ENCODE data around the gene NHS.
"Not testable (repeated sequence)": the region's sequence is repeated elsewhere in the genome, so short reads cannot be mapped to it uniquely, and the experiment has no call there.

NHS gene

DNA sequence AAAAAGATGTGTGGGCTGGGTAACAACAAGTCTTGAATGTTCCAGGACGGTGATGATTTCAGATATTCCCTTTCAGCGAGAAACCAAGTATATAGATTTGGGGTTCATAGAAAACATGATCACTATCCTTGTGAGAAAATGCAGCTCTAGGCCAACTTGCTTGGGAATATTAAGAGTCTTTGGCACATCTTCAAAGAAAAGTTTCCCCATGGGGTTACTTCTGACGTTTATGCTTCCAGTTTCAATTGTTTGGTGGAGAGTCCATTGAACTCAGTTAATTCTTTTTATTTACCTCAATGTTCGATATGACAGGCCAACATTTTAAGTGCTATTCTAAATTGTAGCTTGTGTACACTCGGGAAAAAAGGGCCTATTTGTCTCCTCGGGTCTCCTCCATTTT, 126.7 kb downstream of the NHS start:
- DNase-seq: no peak

DNA sequence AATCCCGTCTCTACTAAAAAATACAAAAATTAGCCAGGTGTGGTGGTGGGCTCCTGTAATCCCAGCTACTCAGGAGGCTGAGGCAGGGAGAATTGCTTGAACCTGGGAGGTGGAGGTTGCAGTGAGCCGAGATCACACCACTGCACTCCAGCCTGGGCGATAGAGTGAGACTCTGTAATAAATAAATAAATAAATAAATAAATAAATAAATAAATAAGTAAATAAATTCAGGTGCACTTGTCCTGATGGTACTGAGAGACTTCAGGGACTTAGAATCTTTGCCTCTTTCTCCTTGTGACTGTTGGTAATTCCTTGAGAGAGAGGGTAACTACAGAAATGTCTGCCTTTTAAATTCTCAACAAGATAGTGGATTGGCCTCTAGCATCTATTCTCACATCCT, 131.4 kb downstream of the NHS start:
- DNase-seq: not testable (repeated sequence)

DNA sequence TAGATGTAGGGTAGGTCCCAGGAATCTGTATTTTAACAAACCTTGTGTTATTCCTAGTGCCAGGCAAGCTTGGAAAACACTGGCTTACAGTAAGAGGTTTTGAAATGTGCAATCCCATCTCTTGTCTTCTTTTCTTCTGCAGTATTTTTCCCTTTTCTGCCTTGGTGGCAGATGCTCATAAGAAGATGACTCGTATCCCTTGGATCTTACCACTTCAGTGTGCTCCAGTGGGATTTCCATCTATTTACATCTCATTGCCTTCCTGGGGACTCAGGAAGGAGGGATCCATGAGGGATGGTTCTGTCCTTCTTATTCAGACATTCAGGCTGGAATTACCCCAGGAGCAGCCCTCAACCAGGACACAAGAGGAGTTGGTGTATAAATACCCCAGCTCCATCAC, 136.6 kb downstream of the NHS start:
- DNase-seq: no peak

DNA sequence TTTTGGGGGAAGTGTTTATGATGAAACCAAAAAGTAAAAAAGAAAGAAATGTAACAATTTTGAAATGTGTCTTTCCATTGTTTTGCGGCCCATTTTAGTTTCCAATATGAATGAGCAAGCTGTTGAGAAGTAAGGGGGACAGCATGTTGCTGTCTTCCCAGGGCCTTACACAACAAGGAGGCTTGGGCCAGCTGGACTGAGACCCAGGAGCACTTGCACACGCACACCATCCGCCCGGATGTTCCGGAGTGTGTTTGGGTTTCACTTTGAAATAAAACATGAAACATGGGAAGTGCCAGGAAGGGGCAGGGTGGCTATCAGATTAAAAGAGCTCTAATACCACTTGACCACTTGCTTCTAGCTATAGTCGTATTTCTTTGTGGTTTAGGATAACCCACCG, 144.4 kb downstream of the NHS start:
- no peak for DNase-seq

DNA sequence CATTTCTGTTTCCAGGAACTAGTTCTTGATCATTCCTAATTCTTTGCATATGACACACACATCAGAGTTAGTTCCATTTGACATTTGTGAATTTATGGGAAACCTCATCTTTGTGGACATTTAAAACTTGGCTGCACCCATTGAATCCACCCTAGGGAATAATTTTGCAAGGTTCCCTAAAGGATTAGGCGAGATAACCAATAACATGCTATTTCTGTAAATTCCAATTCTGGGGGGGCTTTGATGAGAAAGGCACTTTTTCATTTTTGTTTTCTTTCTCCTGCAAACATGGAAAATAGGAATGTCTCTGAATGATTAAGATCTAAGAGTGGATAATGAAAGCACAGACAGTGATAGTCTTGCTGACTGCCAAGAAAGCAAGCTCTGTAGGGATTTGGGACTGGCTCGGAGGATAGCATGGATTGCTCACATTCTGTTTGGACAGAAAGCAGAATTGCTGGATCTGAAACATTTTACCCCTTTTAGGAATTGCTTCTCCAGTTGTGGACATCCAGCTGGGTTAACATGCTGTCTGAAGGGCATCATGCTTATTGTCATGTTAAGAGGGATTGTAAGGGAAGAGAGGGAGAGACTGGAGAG, 145.1 kb downstream of the NHS start:
- DNase-seq: no peak

DNA sequence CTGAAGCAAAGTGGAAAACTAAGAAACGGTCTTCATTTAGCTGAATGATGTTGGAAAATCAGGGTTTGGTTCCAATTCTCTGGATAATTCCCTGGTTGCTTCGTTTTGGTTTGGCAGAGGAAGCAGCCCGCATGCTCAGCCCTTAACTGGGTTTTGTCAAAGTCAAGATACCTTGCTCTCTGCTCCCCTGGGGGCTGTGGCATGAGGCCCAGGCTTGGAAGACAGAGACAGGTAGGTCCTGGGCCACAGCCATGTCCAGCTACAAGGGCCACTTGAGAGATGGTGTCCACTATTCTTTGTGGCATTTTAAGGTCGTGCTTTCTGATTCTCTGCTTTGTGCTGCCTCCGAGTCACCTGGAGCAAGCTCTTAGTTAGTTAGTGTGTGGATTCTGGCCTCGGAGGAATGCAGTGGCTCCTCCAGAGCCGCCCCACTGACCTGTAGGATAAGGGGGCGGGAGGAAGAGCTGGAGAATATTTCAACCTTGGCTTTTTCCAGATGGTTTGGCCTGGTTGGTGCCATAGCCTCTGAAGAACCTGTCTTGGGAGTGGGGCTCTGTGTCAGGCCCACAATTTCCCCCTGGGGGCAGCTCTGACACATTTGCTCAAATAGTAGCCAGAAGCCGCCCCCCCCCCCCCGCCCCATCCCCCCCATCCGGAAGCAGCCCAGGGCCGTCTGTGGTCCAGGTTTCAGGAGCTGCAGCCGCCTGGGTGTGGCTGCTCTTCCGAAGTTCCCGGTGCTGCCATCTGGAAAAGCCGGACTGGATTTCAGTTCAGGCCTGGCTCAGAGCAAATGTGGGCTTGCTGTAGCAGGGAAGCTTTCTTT, 147.1 kb downstream of the NHS start:
- DNase-seq: no peak

DNA sequence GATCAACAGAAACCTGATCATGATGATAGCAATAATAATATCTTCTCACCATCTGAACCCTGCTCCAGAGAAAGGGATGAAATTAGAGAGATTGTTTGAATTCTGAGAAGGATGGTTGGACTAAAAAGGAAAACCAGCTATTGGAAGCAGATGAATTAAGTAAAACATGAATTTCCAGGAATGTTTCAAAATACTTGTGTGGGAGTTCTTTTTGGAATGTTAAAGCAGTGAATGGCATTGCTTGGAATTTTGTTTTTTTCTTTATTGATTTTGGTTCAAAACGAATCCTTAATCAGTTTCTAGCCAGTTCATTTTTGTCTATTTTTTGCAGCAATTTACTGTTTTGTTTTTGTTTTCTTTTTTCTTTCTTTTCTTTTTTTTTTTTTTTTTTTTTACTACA, 150.3 kb downstream of the NHS start:
- no peak for DNase-seq

DNA sequence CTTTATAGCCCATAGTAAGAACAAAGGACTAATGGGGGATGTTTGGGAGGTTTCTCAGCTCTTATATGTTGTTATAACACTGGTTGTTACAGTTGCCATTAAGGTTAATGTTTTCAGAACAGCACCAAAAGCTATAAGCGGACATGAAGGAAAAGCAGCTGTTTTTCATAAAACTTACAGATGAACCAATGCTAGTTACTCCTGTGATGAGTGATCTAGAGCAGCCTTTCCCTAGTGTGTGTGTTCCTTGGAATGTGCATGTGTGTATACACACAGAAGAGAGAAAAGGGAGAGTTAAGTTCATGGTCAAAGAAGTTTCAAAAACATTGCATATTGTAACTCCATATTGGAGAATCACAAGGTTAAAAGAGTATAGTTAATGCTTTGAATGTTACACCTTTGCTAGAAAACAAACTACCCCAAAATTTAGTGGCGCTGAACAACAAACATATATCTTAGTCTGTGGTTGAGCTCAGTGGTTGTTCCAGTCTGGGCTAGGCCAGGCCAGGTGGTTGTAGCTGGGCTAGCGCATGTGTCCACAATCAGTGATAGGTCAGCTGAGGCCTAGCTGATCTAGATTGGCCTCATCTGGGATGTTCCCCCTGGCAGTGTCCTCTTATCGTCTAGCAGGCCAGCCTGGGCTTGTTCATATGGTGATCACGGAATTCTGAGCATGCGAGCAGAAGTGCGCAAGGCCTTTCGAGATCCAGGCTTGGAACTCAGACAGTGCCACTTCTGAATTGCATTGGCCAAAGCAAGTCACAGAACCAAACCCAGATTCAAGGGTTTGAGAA, 151.0 kb downstream of the NHS start:
- no peak for DNase-seq

DNA sequence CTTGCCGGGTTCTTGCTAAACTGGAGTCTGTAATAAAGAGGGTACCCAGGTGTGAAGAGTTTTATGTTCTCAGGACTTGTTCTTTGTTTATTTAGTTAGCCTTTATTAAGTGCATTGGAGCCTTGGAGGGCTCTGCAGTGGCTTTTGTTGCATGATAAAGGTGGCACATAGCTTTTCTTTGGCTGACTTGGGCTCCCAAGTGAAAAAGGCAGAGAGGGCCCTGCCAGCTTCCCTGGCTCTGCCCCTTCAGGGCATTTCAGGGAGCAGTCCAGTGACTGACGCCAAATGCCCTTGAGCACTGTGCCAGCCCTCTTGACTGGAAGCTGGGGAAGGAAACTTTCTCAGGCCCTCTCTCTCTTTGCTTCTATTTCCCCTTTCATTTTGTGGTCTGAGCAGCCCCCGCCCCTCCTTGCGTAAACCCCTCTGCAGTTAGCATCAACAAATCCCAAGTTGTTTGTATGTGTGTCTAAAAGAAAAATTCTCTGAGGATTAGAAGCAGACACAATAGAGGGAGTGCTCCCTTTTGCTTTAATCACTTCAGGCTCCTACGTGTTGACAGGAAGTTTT, 152.2 kb downstream of the NHS start:
- DNase-seq: no peak

DNA sequence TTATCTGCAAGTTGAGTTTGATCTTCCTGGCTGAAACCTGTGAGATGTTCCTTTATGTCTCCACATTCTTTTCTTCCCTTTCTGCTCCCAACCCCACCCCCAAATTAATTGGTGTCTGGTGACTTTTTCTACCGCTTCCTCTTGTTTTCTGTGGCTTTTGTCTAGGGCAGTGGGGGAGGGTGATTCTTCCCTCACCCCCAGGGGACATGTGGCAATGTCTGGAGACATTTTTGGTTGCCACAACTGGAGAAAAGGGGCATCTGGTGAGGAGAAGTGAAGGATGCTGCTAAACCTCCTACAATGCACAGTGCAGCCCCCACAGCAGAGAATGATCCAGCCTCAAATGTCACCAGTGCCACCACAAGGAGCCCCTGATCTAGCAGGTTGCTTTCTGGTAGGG, 152.9 kb downstream of the NHS start:
- no peak for DNase-seq

DNA sequence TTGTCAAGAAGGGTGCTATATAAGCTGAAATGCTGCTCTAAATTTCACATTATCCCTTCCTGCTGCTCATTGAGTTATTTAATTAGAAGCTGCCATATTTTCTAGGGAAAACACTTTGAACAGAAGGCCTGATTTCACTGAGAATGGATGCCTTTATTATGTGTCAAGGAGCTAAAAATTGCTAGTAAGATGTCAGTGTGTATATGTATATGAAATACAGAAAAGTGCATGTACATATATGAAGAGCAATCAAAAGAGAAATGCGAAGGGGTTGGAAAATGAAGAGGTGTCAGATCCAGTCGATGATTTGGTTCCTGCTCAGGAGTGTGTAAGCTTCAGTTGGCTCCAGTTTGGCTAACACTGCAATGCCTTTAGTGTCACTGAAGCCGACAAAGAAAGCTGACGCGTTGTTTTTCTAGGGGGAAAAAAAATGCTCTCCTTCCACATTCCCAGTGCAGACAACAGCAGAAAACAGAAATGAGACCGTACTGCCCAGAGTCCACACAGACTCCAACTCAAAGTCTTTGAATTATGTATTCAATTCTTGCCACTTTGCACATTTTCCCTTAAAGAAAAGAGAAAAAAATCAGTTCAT, 154.2 kb downstream of the NHS start:
- no peak for DNase-seq

DNA sequence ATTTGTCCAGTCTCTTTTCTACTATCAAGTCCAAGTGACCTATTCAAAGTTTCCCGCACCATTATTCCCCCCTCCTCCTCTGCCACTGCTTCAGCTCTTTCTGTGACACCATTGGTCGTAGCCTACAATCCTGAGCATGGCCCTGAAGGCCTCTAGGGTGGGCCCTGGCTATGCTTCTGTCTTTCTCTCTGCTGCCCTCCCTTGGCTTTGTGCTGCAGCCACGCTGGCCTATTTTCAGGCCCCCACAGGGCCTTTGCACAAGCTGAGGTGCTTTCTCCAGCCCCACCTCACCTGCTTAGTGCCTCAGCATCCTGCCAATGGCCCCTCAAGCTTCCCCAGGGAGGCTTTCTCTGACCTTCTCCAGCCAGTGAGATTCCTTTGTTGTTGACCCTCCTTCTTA, 156.5 kb downstream of the NHS start:
- no peak for DNase-seq

DNA sequence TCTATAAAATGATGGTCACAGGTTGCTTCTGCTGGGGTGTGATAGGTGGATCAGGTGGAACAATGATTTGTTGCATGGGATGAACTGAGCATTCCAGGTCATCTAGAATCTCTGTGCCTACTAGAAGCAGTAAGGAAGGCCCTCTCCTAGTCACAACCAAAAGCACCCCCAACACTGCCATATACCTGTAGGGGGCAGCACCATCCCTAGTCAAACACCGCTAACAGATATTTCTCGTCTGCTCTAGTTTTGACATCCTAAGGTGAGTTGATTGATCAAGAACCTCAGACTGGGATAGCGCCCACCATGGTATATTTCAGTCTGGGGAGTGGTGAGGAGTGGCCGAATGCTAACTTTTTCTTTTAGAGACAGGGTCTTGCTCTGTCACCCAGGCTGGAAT, 160.2 kb downstream of the NHS start:
- peak; percentile 29 for DNase-seq

DNA sequence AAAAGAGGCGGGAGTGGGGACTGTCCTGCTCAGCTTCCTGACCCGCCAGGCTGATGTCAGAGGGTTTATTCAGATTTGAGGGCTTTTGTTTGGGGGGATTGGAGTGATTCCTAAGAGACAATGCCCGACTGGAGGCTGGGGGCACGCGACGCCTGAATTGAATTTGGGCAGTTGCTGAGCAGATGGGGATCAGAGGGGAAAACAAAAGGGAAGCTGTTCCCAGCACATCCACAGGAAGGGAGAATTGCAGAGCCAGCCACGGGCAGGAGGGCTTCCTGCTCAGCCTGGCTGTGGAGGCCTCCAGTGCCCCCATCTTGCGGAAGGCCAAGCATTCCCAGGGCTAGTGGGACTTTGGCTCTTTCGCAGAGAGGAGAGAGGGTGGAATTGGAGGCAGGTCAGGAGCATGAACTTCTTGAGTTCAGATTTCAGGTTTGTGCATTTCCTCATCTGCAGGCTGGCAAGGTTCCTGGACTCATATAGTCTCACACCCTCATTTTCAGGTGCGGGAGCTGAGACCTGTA, 162.8 kb downstream of the NHS start:
- no peak for DNase-seq

DNA sequence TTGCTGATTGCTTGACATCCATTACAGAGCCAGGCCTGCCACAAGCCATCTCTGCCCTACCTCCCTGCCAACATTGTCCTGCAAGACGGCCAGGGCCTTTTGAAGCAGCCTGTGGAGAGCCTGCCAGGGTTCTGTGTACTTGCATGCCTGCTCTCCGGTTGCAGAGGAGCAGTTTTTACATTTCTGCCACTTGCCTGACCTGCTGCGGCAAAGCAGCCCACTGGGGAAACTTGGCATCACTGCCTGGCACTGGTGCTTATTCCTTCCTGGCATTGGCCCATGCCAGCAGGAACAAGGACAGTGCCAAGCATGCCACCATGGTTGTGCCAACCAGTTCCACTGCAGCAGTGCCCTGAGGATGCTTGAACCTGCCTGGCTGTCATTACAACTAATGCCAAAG, 167.1 kb downstream of the NHS start:
- DNase-seq: no peak

DNA sequence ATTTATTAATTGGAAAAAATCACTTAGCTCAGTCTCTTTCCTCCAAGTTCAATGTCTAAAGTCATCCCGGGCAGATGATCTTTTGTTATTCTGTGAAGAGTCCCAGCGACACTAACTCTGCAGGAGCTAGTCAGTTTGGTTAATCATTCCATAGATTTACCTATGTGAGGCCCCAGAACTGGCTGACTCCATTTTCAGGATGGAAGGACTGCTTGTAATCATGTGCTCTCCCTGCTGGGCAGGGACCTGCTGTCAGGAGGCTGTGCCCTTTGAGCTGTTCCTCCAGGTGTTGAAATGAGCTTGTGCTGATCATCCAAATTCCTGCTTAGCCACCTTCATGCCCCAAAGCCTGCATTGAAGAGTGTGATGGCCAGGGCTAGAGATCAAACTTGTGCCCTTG, 169.8 kb downstream of the NHS start:
- DNase-seq: no peak

DNA sequence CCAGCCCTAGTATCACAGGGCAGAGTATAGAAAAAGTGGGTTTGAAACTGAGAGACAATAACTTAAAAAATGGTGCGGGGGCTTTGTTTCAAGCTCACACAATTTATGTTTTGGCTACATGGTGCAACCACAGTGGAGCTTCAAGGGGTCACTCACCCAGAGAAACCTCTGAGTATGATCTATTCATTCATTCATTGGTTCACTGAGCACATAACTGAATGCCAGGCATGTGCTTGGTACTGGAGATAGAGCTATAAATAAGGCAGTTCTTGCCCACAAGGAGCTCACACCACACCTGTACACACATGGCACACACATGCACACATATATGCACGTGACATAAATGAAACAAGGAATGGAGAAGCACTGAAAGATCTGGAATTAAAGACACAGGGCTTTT, 171.4 kb downstream of the NHS start:
- no peak for DNase-seq

DNA sequence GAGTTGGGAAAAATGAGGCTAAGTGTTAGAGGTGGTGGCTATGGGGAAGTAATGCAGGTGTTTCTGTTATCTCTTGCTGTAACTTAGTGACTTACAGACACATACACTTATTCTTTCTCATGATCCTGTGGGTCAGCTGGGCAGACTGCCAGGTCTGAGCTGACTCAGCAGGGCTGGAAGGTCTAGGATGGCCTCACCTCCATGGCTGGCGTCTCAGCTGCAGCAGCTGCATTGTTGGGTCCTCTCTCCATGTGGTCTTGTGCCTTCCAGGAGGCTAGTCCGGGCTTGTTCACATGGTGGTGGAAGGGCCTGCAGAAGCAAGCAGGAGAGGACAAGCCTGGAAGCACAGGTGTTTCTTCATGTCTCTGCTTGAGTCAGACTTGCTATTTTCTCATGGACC, 172.7 kb downstream of the NHS start:
- no peak for DNase-seq

DNA sequence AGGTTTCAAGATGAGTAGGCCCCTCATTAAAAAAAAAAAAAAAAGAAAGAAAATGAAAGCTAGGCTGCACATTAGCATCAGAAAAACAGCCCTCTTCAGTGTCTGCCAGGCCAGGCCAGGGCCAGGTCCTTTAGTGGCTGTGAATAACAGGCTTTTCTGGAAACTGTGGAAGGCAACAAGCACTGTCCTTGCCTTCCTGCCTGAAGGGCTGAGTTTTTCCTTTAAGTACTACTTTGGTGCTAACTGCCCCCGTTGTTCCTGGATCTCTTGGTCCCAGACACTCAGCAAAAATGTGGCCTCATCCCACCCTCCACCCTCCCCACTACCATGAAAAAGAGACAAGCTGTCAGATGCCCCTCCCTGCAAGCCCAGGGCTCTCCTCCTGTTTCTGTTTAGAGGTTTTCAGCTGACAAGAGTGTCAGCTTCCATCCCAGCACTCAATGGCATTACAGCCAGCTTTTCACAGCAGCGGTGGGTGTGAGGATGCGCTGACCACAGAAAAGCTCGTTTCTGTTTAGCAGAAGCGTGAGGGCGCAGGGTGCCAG, 174.2 kb downstream of the NHS start:
- no peak for DNase-seq

DNA sequence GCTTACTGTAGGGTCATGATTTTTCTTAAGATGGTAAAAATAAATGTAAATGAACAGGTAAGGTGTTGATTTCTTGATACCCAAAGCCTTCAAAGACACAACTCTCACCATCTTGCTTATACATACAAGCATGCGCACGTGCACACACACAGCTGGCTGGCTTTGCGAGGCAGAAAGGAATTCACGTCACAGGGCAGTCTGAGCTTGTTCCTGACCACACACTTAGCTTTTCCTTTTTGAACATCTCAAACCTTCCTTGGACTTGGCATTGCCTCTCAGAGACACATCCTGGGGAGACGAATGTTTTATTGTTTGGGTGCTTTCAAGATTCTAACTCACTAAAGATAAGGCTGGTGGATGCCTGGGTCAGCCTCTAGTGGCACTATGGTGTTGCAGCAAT, 175.0 kb downstream of the NHS start:
- no peak for DNase-seq

DNA sequence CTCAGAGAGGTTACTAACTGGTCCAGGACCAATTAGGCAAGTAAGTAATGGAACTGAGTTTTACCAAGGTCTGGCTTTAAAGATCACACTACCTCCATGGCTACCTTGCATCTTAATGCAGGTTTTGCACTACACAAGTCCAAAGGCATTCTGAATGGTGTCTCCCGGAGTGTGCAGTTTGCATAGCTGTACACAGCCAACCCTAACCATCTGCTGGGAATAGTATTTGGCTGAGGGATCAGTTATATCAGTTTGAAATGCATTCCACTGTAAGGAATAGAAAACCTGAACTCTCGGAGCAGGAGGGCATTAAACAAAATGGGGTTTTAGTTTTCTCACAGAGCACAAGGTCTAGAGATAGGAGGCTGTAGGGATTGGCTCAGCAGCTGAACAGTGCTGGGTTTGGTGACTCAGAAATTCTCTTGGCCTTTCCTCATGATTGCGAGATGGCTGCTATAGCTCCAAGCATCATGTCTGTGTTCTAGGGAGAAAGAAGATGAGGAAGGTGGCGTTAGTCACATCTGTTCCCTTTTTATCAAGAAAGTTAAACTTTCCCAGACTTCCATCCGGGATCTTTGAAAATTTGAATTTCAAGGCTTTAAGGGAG, 177.1 kb downstream of the NHS start:
- DNase-seq: no peak

DNA sequence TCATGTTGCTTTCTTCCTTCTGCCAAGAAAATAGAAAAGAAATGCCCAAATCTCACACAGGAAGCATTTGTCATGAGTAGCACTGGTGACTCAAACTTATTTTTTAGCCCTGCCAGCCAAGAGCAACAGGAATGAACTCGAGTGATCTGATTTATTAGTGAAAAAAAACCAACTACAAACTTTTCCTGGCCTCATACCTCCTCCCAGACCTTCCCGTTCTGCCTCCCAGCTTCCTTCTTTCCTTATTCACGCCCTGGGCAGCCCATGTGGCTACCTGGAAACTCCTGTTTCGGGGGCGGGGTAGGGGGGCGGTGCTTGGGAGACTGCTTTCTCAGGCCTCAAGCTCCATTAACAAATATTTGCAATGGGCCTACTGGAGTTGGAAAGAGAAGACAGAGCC, 178.5 kb downstream of the NHS start:
- no peak for DNase-seq
